SIG-M5 treated with dmso at 0.1 percent for 504 hours (cell line): Measurements from ENCODE around the gene TSPAN18.

Source experiments
- DNase-seq: peaks from one replicate; lab custom pipeline; 2025; ENCODE audit not compliant: unreplicated experiment; lab: John Stamatoyannopoulos, UW

TSPAN18 gene

GRCh38 chr11:44840085-44840478 is 113.3 kb downstream of the TSPAN18 start:
- DNase-seq, result no peak

- DNase-seq, result no peak
These were observed 113.9 kb downstream of the TSPAN18 start for GRCh38 chr11:44840521-44841251.

- no peak for DNase-seq
These were observed 115.5 kb downstream of the TSPAN18 start for GRCh38 chr11:44842220-44842619.

- no peak for DNase-seq
These were observed 120.1 kb downstream of the TSPAN18 start for GRCh38 chr11:44846852-44847251.

GRCh38 chr11:44847316-44847715 is 120.6 kb downstream of the TSPAN18 start:
- no peak for DNase-seq

- DNase-seq, result no peak
These were observed 121.6 kb downstream of the TSPAN18 start for GRCh38 chr11:44848203-44848962.

GRCh38 chr11:44848963-44849350 is 122.2 kb downstream of the TSPAN18 start:
- DNase-seq, result no peak

GRCh38 chr11:44849424-44849823 is 122.7 kb downstream of the TSPAN18 start:
- DNase-seq, result no peak

GRCh38 chr11:44849922-44850321 is 123.2 kb downstream of the TSPAN18 start:
- no peak for DNase-seq

GRCh38 chr11:44851496-44851895 is 124.7 kb downstream of the TSPAN18 start:
- no peak for DNase-seq

- DNase-seq, result no peak
These were observed 125.5 kb downstream of the TSPAN18 start for GRCh38 chr11:44852159-44852747.

GRCh38 chr11:44852952-44853351 is 126.2 kb downstream of the TSPAN18 start:
- no peak for DNase-seq

- DNase-seq, result no peak
These were observed 126.9 kb downstream of the TSPAN18 start for GRCh38 chr11:44853666-44854065.

- DNase-seq, result no peak
These were observed 127.3 kb downstream of the TSPAN18 start for GRCh38 chr11:44854086-44854485.

- no peak for DNase-seq
These were observed 128.2 kb downstream of the TSPAN18 start for GRCh38 chr11:44854741-44855492.

GRCh38 chr11:44855493-44855849 is 128.7 kb downstream of the TSPAN18 start:
- no peak for DNase-seq

- no peak for DNase-seq
These were observed 130.8 kb downstream of the TSPAN18 start for GRCh38 chr11:44857490-44858090.

GRCh38 chr11:44858796-44859527 is 132.2 kb downstream of the TSPAN18 start:
- no peak for DNase-seq

GRCh38 chr11:44859528-44859925 is 132.8 kb downstream of the TSPAN18 start:
- DNase-seq, result no peak

- no peak for DNase-seq
These were observed 133.6 kb downstream of the TSPAN18 start for GRCh38 chr11:44860346-44860745.
